Peyer's patch (tissue), 4 donors: ENCODE measurements around the gene COL23A1. TPM values are rescaled to one million over a fixed set of nuclear protein-coding genes. Genes with fewer than 3 reads are reported as not detected.
"Not testable (repeated sequence)": the region's sequence is repeated elsewhere in the genome, so short reads cannot be mapped to it uniquely, and the experiment has no call there.

Experiments used
- DNase-seq, 3 donors: peaks; one replicate each; pipeline ENCODE4 v3.0.0-alpha.2; 2017 to 2019
- H3K27ac ChIP-seq, 4 donors: fragments of 200-600 bp; sonication (generic); one replicate each; pipeline ENCODE4 v1.5.1; 2016 to 2019
- H3K27me3 ChIP-seq, 2 donors: fragments of 200-600 bp; sonication (generic); one replicate each; pipeline ENCODE4 v1.5.1; 2019
- H3K36me3 ChIP-seq, 3 donors: fragments of 200-600 bp; sonication (generic); one replicate each; pipeline ENCODE4 v1.5.1; 2016 to 2019
- H3K4me1 ChIP-seq, 4 donors: fragments of 200-600 bp; sonication (generic); one replicate each; pipeline ENCODE4 v1.5.1; 2016 to 2019
- H3K4me3 ChIP-seq, 4 donors: fragments of 200-600 bp; sonication (generic); 1 replicate in 3 of 4; 2 replicates in 1 of 4; pipeline ENCODE4 v1.5.1; 2016 to 2019; ENCODE audit warnings: mild to moderate bottlenecking in 1 of 4
- H3K9me3 ChIP-seq, 4 donors: fragments of 200-600 bp; sonication (generic); one replicate each; pipeline ENCODE4 v1.5.1; 2016 to 2019; ENCODE audit warnings: mild to moderate bottlenecking in 1 of 4
- CTCF ChIP-seq, 6 experiments: fragments of 450-650 bp in 4 of 6; fragments of 200-600 bp in 2 of 6; sonication (generic) in 1 of 6; IDR thresholded peaks; one replicate each; pipeline ENCODE4 v1.5.1; 2017 to 2019; ENCODE audit warnings: antibody characterized with exemption in 6 of 6, mild to moderate bottlenecking in 3 of 6, moderate library complexity in 1 of 6
- POLR2A ChIP-seq, 2 donors: fragments of 450-650 bp; IDR thresholded peaks; one replicate each; pipeline ENCODE4 v1.5.1; 2017; ENCODE audit warnings: antibody characterized with exemption in 2 of 2, mild to moderate bottlenecking in 2 of 2, moderate library complexity in 2 of 2
- total RNA-seq, 4 donors: library from RNA; depleted of rRNA; stranded (reverse); fragments of >200 nt; gene quantifications; one replicate each; pipeline ENCODE4 v1.1.0, GENCODE V29; 2016

COL23A1 gene
- total RNA-seq, 4 donors from 2014 or later: 0.57 to 5.8 (median 1.2) TPM; not detected in 1

- no peak overlapping the region for H3K27ac ChIP-seq
- H3K9me3 ChIP-seq: no peaks in the 10 kb centered on the region
- peak in 1 of 3 donors; percentile 41 for DNase-seq
- H3K27me3 ChIP-seq: no peaks in the 10 kb centered on the region
- H3K4me3 ChIP-seq: no peak overlapping the region
- TF ChIP-seq CTCF (IDR thresholded peaks at IDR 0.05) (no peak), POLR2A (IDR thresholded peaks at IDR 0.05) (no peak)
- H3K36me3 ChIP-seq: no peaks in the 10 kb centered on the region
- H3K4me1 ChIP-seq: peaks cover 0 to 10% (median 0%) of the 10 kb centered on the region in 4 donors
Measured at GRCh38 chr5:178320281-178320855, 269.8 kb downstream of the COL23A1 start.

- no peaks in the 10 kb centered on the region for H3K27me3 ChIP-seq
- peak in 1 of 3 donors; percentile 23 for DNase-seq
- H3K4me1 ChIP-seq: peaks cover 0 to 10% (median 0%) of the 10 kb centered on the region in 4 donors
- H3K4me3 ChIP-seq: no peak overlapping the region
- H3K27ac ChIP-seq: no peak overlapping the region
- no peak for TF ChIP-seq POLR2A (IDR thresholded peaks at IDR 0.05)
- no peak for TF ChIP-seq CTCF (IDR thresholded peaks at IDR 0.05)
- H3K36me3 ChIP-seq: no peaks in the 10 kb centered on the region
- H3K9me3 ChIP-seq: no peaks in the 10 kb centered on the region
Measured at GRCh38 chr5:178319541-178320041, 270.6 kb downstream of the COL23A1 start.

- Histone ChIP-seq H3K4me3 (no peak overlapping the region), H3K36me3 (no peaks in the 10 kb centered on the region), H3K9me3 (no peaks in the 10 kb centered on the region), H3K27me3 (no peaks in the 10 kb centered on the region), H3K4me1 (peaks cover 0 to 6% (median 0%) of the 10 kb centered on the region in 4 donors), H3K27ac (no peak overlapping the region)
- no peak for DNase-seq
- TF ChIP-seq CTCF (IDR thresholded peaks at IDR 0.05): no peak
- no peak for TF ChIP-seq POLR2A (IDR thresholded peaks at IDR 0.05)
Measured at GRCh38 chr5:178318893-178319292, 271.3 kb downstream of the COL23A1 start.

GRCh38 chr5:178318382-178318781, 271.8 kb downstream of the COL23A1 start:
- H3K27ac ChIP-seq: no peak overlapping the region
- H3K4me3 ChIP-seq: no peak overlapping the region
- H3K4me1 ChIP-seq: peaks cover 0 to under 1% (median 0%) of the 10 kb centered on the region in 4 donors
- TF ChIP-seq CTCF (IDR thresholded peaks at IDR 0.05): no peak
- no peak for TF ChIP-seq POLR2A (IDR thresholded peaks at IDR 0.05)
- no peaks in the 10 kb centered on the region for H3K27me3 ChIP-seq
- no peaks in the 10 kb centered on the region for H3K9me3 ChIP-seq
- no peaks in the 10 kb centered on the region for H3K36me3 ChIP-seq
- no peak for DNase-seq

GRCh38 chr5:178317727-178318126, 272.5 kb downstream of the COL23A1 start:
- H3K9me3 ChIP-seq, H3K4me3 ChIP-seq, H3K36me3 ChIP-seq, H3K27ac ChIP-seq, H3K27me3 ChIP-seq, DNase-seq, H3K4me1 ChIP-seq: not testable (repeated sequence)

GRCh38 chr5:178314961-178315820, 275.0 kb downstream of the COL23A1 start:
- H3K27me3 ChIP-seq: no peaks in the 10 kb centered on the region
- H3K9me3 ChIP-seq: no peaks in the 10 kb centered on the region
- H3K27ac ChIP-seq: no peak overlapping the region
- no peak for TF ChIP-seq POLR2A (IDR thresholded peaks at IDR 0.05)
- no peak for TF ChIP-seq CTCF (IDR thresholded peaks at IDR 0.05)
- H3K4me1 ChIP-seq: no peaks in the 10 kb centered on the region
- no peaks in the 10 kb centered on the region for H3K36me3 ChIP-seq
- DNase-seq: no peak
- H3K4me3 ChIP-seq: no peak overlapping the region
